Measurements from ENCODE around the gene COLEC11. TPM values are rescaled to one million over a fixed set of nuclear protein-coding genes. Genes with fewer than 3 reads are reported as not detected.

COLEC11 gene
- total RNA-seq, 1 donor from 2014 or later = not detected

DNA sequence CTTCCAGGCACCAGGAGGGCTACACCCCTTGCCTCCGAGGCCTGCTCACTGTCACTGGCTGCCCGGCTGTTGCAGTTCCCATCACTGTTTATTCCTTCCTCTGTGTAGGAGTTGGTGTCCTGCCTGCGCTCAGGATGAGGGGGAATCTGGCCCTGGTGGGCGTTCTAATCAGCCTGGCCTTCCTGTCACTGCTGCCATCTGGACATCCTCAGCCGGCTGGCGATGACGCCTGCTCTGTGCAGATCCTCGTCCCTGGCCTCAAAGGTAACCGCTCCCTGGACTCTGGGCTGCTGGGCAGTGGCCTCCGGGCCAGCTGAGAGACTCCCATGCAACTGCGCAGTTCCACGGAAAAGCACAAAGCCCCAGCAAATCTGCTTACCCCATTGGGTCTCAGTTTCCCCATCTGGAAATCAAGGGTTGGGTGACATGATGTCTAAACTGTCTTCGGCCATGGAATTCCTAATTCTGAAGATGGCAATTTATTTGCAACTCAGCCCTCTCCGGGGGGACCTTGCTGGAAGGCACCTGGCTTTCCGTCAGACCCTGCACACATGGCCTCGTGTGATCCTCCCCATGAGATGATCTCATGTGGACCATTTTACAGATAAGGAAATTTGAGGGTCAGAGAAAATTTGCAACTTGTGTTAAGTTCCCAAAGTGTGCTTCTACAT, 9.4 kb downstream of the COLEC11 start:
- no peak for DNase-seq (ENCODE audit: low spot score, unreplicated experiment)
- TF ChIP-seq, protein P1, sequence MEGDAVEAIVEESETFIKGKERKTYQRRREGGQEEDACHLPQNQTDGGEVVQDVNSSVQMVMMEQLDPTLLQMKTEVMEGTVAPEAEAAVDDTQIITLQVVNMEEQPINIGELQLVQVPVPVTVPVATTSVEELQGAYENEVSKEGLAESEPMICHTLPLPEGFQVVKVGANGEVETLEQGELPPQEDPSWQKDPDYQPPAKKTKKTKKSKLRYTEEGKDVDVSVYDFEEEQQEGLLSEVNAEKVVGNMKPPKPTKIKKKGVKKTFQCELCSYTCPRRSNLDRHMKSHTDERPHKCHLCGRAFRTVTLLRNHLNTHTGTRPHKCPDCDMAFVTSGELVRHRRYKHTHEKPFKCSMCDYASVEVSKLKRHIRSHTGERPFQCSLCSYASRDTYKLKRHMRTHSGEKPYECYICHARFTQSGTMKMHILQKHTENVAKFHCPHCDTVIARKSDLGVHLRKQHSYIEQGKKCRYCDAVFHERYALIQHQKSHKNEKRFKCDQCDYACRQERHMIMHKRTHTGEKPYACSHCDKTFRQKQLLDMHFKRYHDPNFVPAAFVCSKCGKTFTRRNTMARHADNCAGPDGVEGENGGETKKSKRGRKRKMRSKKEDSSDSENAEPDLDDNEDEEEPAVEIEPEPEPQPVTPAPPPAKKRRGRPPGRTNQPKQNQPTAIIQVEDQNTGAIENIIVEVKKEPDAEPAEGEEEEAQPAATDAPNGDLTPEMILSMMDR (IDR thresholded peaks at IDR 0.05; ENCODE audit: unreplicated experiment) = no peak
- no peaks in the 10 kb centered on the region for H3K9me3 Mint-ChIP-seq (ENCODE audit: low read depth)
- peaks cover 4% of the 10 kb centered on the region for H3K4me1 Mint-ChIP-seq (ENCODE audit: low read depth)
- H3K36me3 Mint-ChIP-seq (ENCODE audit: insufficient read depth) = no peaks in the 10 kb centered on the region
- peaks cover 3% of the 10 kb centered on the region for H3K27me3 Mint-ChIP-seq
- no peak overlapping the region for H3K4me3 Mint-ChIP-seq (ENCODE audit: low read depth)
- no peak overlapping the region for H3K27ac Mint-ChIP-seq

DNA sequence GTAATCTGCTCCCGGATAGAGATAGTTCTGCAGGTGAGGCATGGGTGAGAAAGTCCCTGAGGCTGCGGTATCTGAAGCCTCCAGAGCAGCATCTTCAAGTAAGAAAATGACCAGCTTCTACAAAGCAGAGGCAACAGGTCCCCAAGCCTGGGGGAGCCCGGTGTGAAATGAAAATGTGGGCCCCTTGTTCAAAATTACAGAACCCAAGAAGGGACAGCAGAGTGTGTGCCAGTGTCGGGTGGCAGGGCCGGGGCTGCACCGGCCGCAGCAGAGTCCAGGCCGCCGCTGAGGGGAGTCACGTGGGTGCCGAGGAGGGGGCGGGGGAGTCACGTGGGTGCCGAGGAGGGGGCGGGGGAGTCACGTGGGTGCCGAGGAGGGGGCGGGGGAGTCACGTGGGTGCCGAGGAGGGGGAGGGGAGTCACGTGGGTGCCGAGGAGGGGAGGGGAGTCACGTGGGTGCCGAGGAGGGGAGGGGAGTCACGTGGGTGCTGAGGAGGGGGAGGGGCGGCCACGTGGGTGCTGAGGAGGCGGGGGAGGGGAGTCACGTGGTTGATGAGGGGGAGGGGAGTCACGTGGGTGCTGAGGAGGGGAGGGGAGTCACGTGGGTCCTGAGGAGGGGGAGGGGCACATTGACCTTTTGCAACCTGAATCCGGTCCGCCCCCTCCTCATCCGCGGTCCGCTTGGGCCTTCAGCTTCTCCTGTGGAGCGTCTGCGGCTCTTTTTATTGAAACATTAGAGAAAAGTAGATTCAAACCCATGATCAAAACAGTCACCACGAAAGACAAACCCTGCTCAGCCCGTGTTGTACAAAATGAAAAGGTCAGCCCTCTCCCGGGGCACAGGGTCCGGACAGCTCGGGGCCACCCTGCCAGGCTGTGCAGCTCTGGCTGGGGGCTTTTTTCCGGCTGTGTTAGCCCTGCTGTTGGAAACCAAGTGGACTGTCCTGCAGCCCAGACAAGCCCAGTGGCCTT, 10.4 kb downstream of the COLEC11 start:
- Mint-ChIP-seq H3K27ac (peak overlapping the region; percentile 41), H3K36me3 (ENCODE audit: insufficient read depth) (no peaks in the 10 kb centered on the region), H3K4me3 (ENCODE audit: low read depth) (no peak overlapping the region), H3K4me1 (ENCODE audit: low read depth) (peaks cover 4% of the 10 kb centered on the region), H3K27me3 (peaks cover 3% of the 10 kb centered on the region), H3K9me3 (ENCODE audit: low read depth) (no peaks in the 10 kb centered on the region)
- no peak for DNase-seq (ENCODE audit: low spot score, unreplicated experiment)
- TF ChIP-seq, protein P1 (IDR thresholded peaks at IDR 0.05; ENCODE audit: unreplicated experiment) = no peak

DNA sequence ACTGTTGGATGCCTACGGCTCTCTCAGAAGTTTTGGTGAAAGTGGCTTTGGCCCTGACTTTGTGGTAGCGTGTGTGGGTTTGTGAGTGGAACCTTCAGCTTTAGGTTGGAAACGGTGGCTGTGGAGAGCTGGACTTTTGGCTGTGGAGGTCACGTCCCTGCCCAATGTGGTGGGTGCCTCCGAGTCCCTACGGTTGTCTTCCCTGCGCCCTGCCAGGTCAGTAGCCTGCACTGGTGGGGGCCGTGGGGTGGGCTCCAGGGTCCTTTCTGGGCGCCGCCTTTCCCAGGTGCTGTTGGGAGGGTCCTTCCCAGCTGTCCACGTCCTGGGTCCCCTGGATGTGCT, 11.1 kb downstream of the COLEC11 start:
- no peak overlapping the region for H3K4me3 Mint-ChIP-seq (ENCODE audit: low read depth)
- TF ChIP-seq, protein P1 (IDR thresholded peaks at IDR 0.05; ENCODE audit: unreplicated experiment) = no peak
- H3K9me3 Mint-ChIP-seq (ENCODE audit: low read depth) = no peaks in the 10 kb centered on the region
- no peaks in the 10 kb centered on the region for H3K36me3 Mint-ChIP-seq (ENCODE audit: insufficient read depth)
- no peak overlapping the region for H3K27ac Mint-ChIP-seq
- peaks cover 4% of the 10 kb centered on the region for H3K4me1 Mint-ChIP-seq (ENCODE audit: low read depth)
- H3K27me3 Mint-ChIP-seq = peaks cover 3% of the 10 kb centered on the region
- DNase-seq (ENCODE audit: low spot score, unreplicated experiment) = no peak

DNA sequence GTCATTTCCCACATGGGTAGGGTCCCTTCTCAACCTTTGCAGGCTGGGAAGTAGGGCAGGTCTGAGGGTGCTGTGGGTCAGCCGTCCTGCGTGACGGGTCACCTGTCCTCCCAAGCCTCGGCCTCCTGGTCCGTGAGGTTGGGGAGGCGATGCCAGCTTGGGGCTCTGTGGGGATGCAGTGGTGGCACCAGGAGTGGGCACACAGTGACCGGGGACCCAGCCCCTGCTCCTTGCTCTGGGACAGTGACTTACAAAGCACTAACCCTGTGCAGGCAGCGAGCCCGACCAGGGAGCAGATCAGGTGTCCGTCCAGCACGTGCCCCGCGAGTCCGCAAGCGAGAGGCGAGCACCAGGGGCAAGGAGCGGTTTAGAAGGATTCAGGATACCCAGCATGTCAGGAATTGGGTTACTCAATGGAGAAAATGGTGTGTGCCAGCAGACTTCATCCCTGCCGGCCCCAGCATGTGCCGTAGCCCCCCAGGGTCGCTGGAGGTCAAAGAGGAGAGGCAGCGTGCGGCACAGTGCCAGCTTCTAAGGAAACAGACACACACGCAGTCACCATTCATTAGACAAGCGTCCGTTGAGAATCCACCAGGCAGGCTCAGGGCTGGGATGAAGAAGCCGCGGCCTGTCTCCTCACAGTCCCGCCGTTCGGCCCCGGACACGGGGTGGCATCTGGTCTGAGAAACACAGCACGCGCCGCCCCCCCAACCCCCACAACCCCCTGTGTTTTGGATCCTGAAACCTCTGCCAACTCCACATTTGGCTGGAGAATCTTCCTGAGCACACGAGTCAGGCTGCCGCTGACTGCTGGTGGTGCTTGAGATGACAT, 11.7 kb downstream of the COLEC11 start:
- H3K4me3 Mint-ChIP-seq (ENCODE audit: low read depth) = no peak overlapping the region
- no peaks in the 10 kb centered on the region for H3K36me3 Mint-ChIP-seq (ENCODE audit: insufficient read depth)
- H3K27me3 Mint-ChIP-seq = peaks cover 6% of the 10 kb centered on the region
- H3K27ac Mint-ChIP-seq = no peak overlapping the region
- H3K9me3 Mint-ChIP-seq (ENCODE audit: low read depth) = no peaks in the 10 kb centered on the region
- TF ChIP-seq, protein P1 (IDR thresholded peaks at IDR 0.05; ENCODE audit: unreplicated experiment) = no peak
- DNase-seq (ENCODE audit: low spot score, unreplicated experiment) = no peak
- H3K4me1 Mint-ChIP-seq (ENCODE audit: low read depth) = peaks cover 8% of the 10 kb centered on the region
